WTC11 (cell line): ENCODE measurements around the gene CBFA2T2. TPM values are rescaled to one million over a fixed set of nuclear protein-coding genes. Genes with fewer than 3 reads are reported as not detected.

Experiments
- ATAC-seq: fragments of 200-7000 bp; cut with Tn5 transposase; 2 replicates; pipeline ENCODE4 v1.10.0; 2021; ENCODE audit warnings: mild to moderate bottlenecking, moderate library complexity
- CTCF ChIA-PET: fragments of 300-600 bp; sonication (Branson Sonifier 250); formaldehyde crosslinking; loops from one replicate; lab custom pipeline; 2021; ENCODE audit warnings: antibody characterized with exemption; lab: Charles Lee
- POLR2A ChIA-PET: fragments of 350-600 bp; sonication (Branson Sonifier 250); formaldehyde crosslinking; loops from one replicate; lab custom pipeline; 2021; ENCODE audit warnings: antibody characterized with exemption; lab: Charles Lee
- DNase-seq: peaks from one replicate; pipeline ENCODE4 v3.0.0; 2021; ENCODE audit warnings: low spot score
- H3K27ac Mint-ChIP-seq: 2 replicates; pipeline ENCODE4 v1.8.0; 2021; ENCODE audit warnings: mixed read lengths
- H3K27me3 Mint-ChIP-seq: 2 replicates; pipeline ENCODE4 v1.8.0; 2021; ENCODE audit warnings: low read depth, mild to moderate bottlenecking, moderate library complexity, mixed read lengths
- H3K36me3 Mint-ChIP-seq: 2 replicates; pipeline ENCODE4 v1.8.0; 2021; ENCODE audit warnings: mixed read lengths
- H3K4me1 Mint-ChIP-seq: 2 replicates; pipeline ENCODE4 v1.8.0; 2022; ENCODE audit warnings: mixed read lengths
- H3K4me3 Mint-ChIP-seq: 2 replicates; pipeline ENCODE4 v1.8.0; 2021; ENCODE audit warnings: mild to moderate bottlenecking, moderate library complexity, mixed read lengths
- H3K9me3 Mint-ChIP-seq: 2 replicates; pipeline ENCODE4 v1.8.0; 2021; ENCODE audit warnings: mixed read lengths
- EMX1 ChIP-seq: fragments of 250-450 bp; sonication (Bioruptor Pico); IDR thresholded peaks from 2 replicates; pipeline ENCODE4 v1.8.0; 2021; ENCODE audit warnings: mild to moderate bottlenecking
- ETV6 ChIP-seq: sonication (generic); formaldehyde crosslinking; IDR thresholded peaks from 2 replicates; pipeline ENCODE4 v1.8.1; 2022; ENCODE audit warnings: mild to moderate bottlenecking, missing genetic modification reagents
- FOXP1 ChIP-seq: sonication (generic); formaldehyde crosslinking; IDR thresholded peaks from 2 replicates; pipeline ENCODE4 v1.8.0; 2022; ENCODE audit warnings: missing genetic modification reagents, mild to moderate bottlenecking, moderate library complexity, borderline replicate concordance
- IRF2 ChIP-seq: sonication (generic); formaldehyde crosslinking; IDR thresholded peaks from 2 replicates; pipeline ENCODE4 v1.8.0; 2022; ENCODE audit warnings: low read depth, missing genetic modification reagents, borderline replicate concordance
- JAZF1 ChIP-seq: fragments of 250-450 bp; sonication (Bioruptor Pico); IDR thresholded peaks from 2 replicates; pipeline ENCODE4 v1.9.0; 2021; ENCODE audit warnings: moderate library complexity, mild to moderate bottlenecking, inconsistent platforms
- TEAD1 ChIP-seq: sonication (generic); formaldehyde crosslinking; IDR thresholded peaks from 2 replicates; pipeline ENCODE4 v1.8.0; 2022; ENCODE audit warnings: mild to moderate bottlenecking, missing genetic modification reagents
- ZNF416 ChIP-seq: fragments of 250-450 bp; sonication (Bioruptor Pico); IDR thresholded peaks from 2 replicates; pipeline ENCODE4 v1.9.0; 2021; ENCODE audit warnings: mild to moderate bottlenecking, inconsistent platforms
- ZNF423 ChIP-seq: fragments of 250-450 bp; sonication (Bioruptor Pico); IDR thresholded peaks from 2 replicates; pipeline ENCODE4 v2.1.2; 2022; ENCODE audit warnings: mild to moderate bottlenecking, moderate library complexity
- total RNA-seq: library from RNA; stranded (reverse); gene quantifications from 3 replicates; pipeline ENCODE4 v1.2.3, GENCODE V29; 2021
- TF ChIP-seq, protein P1 (sequence below): sonication (generic); formaldehyde crosslinking; IDR thresholded peaks from 2 replicates; pipeline ENCODE4 v1.8.1; 2023; ENCODE audit warnings: mild to moderate bottlenecking, missing genetic modification reagents, moderate library complexity
- TF ChIP-seq, protein P2 (sequence below): sonication (generic); formaldehyde crosslinking; IDR thresholded peaks from 2 replicates; pipeline ENCODE4 v1.8.1; 2022; ENCODE audit warnings: mild to moderate bottlenecking, missing genetic modification reagents, moderate library complexity, borderline replicate concordance
- TF ChIP-seq, protein P3 (sequence below): sonication (generic); formaldehyde crosslinking; IDR thresholded peaks from 2 replicates; pipeline ENCODE4 v1.8.0; 2023; ENCODE audit warnings: mild to moderate bottlenecking, missing genetic modification reagents
- TF ChIP-seq, protein P4 (sequence below): sonication (generic); formaldehyde crosslinking; IDR thresholded peaks from 2 replicates; pipeline ENCODE4 v1.8.1; 2022; ENCODE audit warnings: low read depth, mild to moderate bottlenecking, moderate library complexity, missing genetic modification reagents, borderline replicate concordance
- TF ChIP-seq, protein P5 (sequence below): sonication (generic); formaldehyde crosslinking; IDR thresholded peaks from 2 replicates; pipeline ENCODE4 v1.8.1; 2023; ENCODE audit warnings: mild to moderate bottlenecking, missing genetic modification reagents, moderate library complexity
- TF ChIP-seq, protein P6 (sequence below): sonication (generic); formaldehyde crosslinking; IDR thresholded peaks from 2 replicates; pipeline ENCODE4 v1.8.1; 2022; ENCODE audit warnings: mild to moderate bottlenecking, moderate library complexity, missing genetic modification reagents
- TF ChIP-seq, protein P7 (sequence below): sonication (generic); formaldehyde crosslinking; IDR thresholded peaks from 2 replicates; pipeline ENCODE4 v1.8.0; 2022; ENCODE audit warnings: mild to moderate bottlenecking, missing genetic modification reagents
- TF ChIP-seq, protein P8 (sequence below): sonication (generic); formaldehyde crosslinking; conservative IDR thresholded peaks from 2 replicates; pipeline ENCODE4 v1.8.1; 2023; ENCODE audit warnings: mild to moderate bottlenecking, low read depth, missing genetic modification reagents, moderate library complexity
- TF ChIP-seq, protein P9 (sequence below): fragments of 250-450 bp; sonication (Bioruptor Pico); IDR thresholded peaks from 2 replicates; pipeline ENCODE4 v1.9.0; 2021; ENCODE audit warnings: moderate library complexity, mild to moderate bottlenecking, inconsistent platforms, borderline replicate concordance

CBFA2T2 gene
- total RNA-seq, 1 experiment from 2014 or later, result 22.1 TPM

DNA sequence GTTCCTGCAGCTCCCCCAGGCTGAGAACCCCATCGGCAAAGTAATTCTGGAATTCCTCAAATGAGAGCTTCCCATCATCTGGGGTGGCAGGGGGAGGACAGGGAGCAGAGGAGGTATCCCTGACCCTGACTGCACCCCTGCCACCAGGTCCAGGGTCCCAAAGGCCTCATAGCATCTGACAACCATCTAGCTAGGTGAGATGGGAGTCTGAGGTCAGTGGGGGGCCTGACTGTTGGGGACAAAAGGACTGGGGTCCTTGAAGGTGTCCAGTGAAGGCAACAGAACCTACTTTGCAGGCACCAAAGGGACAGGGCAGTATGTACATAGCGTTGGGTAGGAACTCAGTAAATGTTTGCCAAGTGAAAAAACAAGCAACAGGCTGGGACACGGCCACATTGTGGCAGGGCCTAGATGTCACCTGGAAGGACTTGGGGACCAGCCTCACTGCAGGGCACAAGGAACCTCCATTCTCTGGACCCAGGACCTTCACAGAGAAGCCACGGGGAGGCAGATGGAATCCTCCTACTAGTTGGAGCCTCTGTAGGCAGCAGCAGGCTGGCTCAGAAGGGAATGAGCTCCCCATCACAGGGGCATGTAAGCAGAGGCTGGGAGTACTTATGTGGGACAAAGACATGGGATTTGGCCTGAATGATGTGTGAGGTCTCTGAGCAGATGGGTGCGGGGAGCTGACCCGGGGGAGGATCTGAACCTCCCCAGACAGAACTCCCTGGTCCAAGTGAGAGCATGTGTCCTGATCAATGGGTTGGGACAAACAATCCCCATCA is 181.0 kb downstream of the CBFA2T2 start (continued):
- TF ChIP-seq TEAD1 (CRISPR knock-in tag) (no peak), ZNF423 (no peak), ZNF416 (CRISPR knock-in tag) (no peak)
- TF ChIP-seq, protein P1, sequence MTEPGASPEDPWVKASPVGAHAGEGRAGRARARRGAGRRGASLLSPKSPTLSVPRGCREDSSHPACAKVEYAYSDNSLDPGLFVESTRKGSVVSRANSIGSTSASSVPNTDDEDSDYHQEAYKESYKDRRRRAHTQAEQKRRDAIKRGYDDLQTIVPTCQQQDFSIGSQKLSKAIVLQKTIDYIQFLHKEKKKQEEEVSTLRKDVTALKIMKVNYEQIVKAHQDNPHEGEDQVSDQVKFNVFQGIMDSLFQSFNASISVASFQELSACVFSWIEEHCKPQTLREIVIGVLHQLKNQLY (CRISPR knock-in tag), result no peak
- TF ChIP-seq, protein P2, sequence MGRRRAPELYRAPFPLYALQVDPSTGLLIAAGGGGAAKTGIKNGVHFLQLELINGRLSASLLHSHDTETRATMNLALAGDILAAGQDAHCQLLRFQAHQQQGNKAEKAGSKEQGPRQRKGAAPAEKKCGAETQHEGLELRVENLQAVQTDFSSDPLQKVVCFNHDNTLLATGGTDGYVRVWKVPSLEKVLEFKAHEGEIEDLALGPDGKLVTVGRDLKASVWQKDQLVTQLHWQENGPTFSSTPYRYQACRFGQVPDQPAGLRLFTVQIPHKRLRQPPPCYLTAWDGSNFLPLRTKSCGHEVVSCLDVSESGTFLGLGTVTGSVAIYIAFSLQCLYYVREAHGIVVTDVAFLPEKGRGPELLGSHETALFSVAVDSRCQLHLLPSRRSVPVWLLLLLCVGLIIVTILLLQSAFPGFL (CRISPR knock-in tag), result no peak

DNA sequence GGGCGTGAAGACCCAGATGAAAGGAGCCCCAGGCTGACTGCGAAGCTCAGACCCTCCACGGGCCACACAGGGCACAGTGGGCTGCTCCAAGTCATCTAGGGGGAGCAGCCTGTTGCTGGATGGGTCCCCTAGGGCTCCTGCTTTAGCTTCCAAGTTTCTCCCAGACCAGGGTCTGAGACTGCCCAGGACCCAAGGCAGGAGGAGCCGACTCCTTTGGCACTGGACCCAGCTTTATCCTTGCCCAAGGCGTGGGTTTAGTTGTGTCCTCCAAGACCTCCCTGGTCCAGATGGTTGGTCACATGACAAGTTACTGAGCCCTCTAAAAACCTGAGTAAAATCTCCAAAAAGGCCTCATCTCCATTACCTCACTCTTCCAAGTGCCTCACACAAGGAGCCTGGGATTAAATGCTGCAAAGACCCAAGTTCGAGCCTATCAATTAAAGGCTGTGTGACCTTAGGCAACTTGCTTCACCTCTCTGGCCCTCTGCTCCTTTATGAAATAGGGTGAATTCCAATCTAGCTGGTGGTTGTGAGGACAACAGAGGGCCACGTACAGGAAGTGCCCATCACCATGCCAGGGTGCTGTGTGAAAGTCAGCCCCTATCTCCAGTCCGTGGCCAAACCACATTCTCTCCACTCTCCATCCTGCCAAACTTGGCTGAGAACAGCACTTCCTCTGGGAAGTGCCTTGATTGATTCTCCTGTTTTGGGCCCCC is 181.8 kb downstream of the CBFA2T2 start:
- Mint-ChIP-seq H3K27ac (no peak overlapping the region), H3K4me3 (no peak overlapping the region), H3K9me3 (no peaks in the 10 kb centered on the region), H3K36me3 (peaks cover 8% of the 10 kb centered on the region; the same call in 1 of the 2 replicates), H3K27me3 (no peaks in the 10 kb centered on the region; the same call in 1 of the 2 replicates), H3K4me1 (peaks cover 31% of the 10 kb centered on the region)
- no peak for ATAC-seq
- ChIA-PET POLR2A (no interaction called here), CTCF (interaction anchor here (2.4 kb wide), 1 partner anchor 18 kb away, joined by 9 read pairs; no protein-coding TSS in a partner anchor)
- no peak for DNase-seq
- TF ChIP-seq, protein P3, sequence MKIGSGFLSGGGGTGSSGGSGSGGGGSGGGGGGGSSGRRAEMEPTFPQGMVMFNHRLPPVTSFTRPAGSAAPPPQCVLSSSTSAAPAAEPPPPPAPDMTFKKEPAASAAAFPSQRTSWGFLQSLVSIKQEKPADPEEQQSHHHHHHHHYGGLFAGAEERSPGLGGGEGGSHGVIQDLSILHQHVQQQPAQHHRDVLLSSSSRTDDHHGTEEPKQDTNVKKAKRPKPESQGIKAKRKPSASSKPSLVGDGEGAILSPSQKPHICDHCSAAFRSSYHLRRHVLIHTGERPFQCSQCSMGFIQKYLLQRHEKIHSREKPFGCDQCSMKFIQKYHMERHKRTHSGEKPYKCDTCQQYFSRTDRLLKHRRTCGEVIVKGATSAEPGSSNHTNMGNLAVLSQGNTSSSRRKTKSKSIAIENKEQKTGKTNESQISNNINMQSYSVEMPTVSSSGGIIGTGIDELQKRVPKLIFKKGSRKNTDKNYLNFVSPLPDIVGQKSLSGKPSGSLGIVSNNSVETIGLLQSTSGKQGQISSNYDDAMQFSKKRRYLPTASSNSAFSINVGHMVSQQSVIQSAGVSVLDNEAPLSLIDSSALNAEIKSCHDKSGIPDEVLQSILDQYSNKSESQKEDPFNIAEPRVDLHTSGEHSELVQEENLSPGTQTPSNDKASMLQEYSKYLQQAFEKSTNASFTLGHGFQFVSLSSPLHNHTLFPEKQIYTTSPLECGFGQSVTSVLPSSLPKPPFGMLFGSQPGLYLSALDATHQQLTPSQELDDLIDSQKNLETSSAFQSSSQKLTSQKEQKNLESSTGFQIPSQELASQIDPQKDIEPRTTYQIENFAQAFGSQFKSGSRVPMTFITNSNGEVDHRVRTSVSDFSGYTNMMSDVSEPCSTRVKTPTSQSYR (CRISPR knock-in tag), result no peak
- TF ChIP-seq, protein P4, sequence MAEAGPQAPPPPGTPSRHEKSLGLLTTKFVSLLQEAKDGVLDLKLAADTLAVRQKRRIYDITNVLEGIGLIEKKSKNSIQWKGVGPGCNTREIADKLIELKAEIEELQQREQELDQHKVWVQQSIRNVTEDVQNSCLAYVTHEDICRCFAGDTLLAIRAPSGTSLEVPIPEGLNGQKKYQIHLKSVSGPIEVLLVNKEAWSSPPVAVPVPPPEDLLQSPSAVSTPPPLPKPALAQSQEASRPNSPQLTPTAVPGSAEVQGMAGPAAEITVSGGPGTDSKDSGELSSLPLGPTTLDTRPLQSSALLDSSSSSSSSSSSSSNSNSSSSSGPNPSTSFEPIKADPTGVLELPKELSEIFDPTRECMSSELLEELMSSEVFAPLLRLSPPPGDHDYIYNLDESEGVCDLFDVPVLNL (CRISPR knock-in tag), result no peak
- no peak for TF ChIP-seq IRF2 (CRISPR knock-in tag)
- TF ChIP-seq, protein P5, sequence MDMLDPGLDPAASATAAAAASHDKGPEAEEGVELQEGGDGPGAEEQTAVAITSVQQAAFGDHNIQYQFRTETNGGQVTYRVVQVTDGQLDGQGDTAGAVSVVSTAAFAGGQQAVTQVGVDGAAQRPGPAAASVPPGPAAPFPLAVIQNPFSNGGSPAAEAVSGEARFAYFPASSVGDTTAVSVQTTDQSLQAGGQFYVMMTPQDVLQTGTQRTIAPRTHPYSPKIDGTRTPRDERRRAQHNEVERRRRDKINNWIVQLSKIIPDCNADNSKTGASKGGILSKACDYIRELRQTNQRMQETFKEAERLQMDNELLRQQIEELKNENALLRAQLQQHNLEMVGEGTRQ (CRISPR knock-in tag), result no peak
- TF ChIP-seq, protein P6, sequence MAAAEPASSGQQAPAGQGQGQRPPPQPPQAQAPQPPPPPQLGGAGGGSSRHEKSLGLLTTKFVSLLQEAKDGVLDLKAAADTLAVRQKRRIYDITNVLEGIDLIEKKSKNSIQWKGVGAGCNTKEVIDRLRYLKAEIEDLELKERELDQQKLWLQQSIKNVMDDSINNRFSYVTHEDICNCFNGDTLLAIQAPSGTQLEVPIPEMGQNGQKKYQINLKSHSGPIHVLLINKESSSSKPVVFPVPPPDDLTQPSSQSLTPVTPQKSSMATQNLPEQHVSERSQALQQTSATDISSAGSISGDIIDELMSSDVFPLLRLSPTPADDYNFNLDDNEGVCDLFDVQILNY, result no peak
- TF ChIP-seq, protein P7, sequence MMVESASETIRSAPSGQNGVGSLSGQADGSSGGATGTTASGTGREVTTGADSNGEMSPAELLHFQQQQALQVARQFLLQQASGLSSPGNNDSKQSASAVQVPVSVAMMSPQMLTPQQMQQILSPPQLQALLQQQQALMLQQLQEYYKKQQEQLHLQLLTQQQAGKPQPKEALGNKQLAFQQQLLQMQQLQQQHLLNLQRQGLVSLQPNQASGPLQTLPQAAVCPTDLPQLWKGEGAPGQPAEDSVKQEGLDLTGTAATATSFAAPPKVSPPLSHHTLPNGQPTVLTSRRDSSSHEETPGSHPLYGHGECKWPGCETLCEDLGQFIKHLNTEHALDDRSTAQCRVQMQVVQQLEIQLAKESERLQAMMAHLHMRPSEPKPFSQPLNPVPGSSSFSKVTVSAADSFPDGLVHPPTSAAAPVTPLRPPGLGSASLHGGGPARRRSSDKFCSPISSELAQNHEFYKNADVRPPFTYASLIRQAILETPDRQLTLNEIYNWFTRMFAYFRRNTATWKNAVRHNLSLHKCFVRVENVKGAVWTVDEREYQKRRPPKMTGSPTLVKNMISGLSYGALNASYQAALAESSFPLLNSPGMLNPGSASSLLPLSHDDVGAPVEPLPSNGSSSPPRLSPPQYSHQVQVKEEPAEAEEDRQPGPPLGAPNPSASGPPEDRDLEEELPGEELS (CRISPR knock-in tag), result no peak
- TF ChIP-seq EMX1, result no peak
- TF ChIP-seq JAZF1 (CRISPR knock-in tag), result no peak
- TF ChIP-seq, protein P8, sequence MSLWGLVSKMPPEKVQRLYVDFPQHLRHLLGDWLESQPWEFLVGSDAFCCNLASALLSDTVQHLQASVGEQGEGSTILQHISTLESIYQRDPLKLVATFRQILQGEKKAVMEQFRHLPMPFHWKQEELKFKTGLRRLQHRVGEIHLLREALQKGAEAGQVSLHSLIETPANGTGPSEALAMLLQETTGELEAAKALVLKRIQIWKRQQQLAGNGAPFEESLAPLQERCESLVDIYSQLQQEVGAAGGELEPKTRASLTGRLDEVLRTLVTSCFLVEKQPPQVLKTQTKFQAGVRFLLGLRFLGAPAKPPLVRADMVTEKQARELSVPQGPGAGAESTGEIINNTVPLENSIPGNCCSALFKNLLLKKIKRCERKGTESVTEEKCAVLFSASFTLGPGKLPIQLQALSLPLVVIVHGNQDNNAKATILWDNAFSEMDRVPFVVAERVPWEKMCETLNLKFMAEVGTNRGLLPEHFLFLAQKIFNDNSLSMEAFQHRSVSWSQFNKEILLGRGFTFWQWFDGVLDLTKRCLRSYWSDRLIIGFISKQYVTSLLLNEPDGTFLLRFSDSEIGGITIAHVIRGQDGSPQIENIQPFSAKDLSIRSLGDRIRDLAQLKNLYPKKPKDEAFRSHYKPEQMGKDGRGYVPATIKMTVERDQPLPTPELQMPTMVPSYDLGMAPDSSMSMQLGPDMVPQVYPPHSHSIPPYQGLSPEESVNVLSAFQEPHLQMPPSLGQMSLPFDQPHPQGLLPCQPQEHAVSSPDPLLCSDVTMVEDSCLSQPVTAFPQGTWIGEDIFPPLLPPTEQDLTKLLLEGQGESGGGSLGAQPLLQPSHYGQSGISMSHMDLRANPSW (CRISPR knock-in tag), result no peak
- TF ChIP-seq FOXP1 (CRISPR knock-in tag), result no peak
- no peak for TF ChIP-seq ETV6 (CRISPR knock-in tag)
- TF ChIP-seq, protein P9, sequence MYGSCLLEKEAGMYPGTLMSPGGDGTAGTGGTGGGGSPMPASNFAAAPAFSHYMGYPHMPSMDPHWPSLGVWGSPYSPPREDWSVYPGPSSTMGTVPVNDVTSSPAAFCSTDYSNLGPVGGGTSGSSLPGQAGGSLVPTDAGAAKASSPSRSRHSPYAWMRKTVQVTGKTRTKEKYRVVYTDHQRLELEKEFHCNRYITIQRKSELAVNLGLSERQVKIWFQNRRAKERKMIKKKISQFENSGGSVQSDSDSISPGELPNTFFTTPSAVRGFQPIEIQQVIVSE (CRISPR knock-in tag), result no peak
